Calu3 (cell line): ENCODE measurements around the gene ZNF790. TPM values are rescaled to one million over a fixed set of nuclear protein-coding genes. Genes with fewer than 3 reads are reported as not detected.

Experiments
- BruUV-seq: library from RNA; stranded (reverse); fragments of 400-500 nt; replicated peaks from 2 replicates; lab custom pipeline; 2021; lab: Mats Ljungman, UMichigan
- CTCF ChIA-PET: fragments of 300-600 bp; sonication (Branson Sonifier 250); formaldehyde crosslinking; loops from one replicate; lab custom pipeline; 2022; ENCODE audit warnings: antibody characterized with exemption; lab: Charles Lee
- DNase-seq: peaks from one replicate; pipeline ENCODE4 v3.0.0; 2022
- H3K27ac Mint-ChIP-seq: one replicate; pipeline ENCODE4 v1.8.0; 2022; ENCODE audit warnings: mixed read lengths; ENCODE audit not compliant: unreplicated experiment
- H3K27me3 Mint-ChIP-seq: one replicate; pipeline ENCODE4 v1.8.0; 2022; ENCODE audit warnings: mixed read lengths; ENCODE audit not compliant: unreplicated experiment
- H3K36me3 Mint-ChIP-seq: one replicate; pipeline ENCODE4 v1.8.0; 2022; ENCODE audit warnings: mild to moderate bottlenecking, moderate library complexity, mixed read lengths; ENCODE audit not compliant: insufficient read depth, unreplicated experiment
- H3K4me1 Mint-ChIP-seq: one replicate; pipeline ENCODE4 v1.8.0; 2022; ENCODE audit warnings: mild to moderate bottlenecking, low read depth, mixed read lengths; ENCODE audit not compliant: unreplicated experiment
- H3K4me3 Mint-ChIP-seq: one replicate; pipeline ENCODE4 v1.8.0; 2022; ENCODE audit warnings: mild to moderate bottlenecking, low read depth, moderate library complexity, mixed read lengths; ENCODE audit not compliant: unreplicated experiment
- H3K9me3 Mint-ChIP-seq: one replicate; pipeline ENCODE4 v1.8.0; 2022; ENCODE audit warnings: low read depth, mixed read lengths; ENCODE audit not compliant: unreplicated experiment
- CTCF ChIP-seq: fragments of 200-600 bp; IDR thresholded peaks from one replicate; pipeline ENCODE4 v1.8.0; 2022; ENCODE audit warnings: antibody characterized with exemption; ENCODE audit not compliant: unreplicated experiment
- intact Hi-C: fragments of 100-400 bp; cut with micrococcal nuclease; formaldehyde crosslinking; loops from one replicate; pipeline ENCODE4 v1.10.0; 2022; ENCODE audit not compliant: unreplicated experiment
- total RNA-seq: library from RNA; stranded (reverse); gene quantifications from 2 replicates; pipeline ENCODE4 v1.2.3, GENCODE V29; 2022

Gene ZNF790
- total RNA-seq, 1 experiment from 2014 or later: 10.4 TPM

DNA sequence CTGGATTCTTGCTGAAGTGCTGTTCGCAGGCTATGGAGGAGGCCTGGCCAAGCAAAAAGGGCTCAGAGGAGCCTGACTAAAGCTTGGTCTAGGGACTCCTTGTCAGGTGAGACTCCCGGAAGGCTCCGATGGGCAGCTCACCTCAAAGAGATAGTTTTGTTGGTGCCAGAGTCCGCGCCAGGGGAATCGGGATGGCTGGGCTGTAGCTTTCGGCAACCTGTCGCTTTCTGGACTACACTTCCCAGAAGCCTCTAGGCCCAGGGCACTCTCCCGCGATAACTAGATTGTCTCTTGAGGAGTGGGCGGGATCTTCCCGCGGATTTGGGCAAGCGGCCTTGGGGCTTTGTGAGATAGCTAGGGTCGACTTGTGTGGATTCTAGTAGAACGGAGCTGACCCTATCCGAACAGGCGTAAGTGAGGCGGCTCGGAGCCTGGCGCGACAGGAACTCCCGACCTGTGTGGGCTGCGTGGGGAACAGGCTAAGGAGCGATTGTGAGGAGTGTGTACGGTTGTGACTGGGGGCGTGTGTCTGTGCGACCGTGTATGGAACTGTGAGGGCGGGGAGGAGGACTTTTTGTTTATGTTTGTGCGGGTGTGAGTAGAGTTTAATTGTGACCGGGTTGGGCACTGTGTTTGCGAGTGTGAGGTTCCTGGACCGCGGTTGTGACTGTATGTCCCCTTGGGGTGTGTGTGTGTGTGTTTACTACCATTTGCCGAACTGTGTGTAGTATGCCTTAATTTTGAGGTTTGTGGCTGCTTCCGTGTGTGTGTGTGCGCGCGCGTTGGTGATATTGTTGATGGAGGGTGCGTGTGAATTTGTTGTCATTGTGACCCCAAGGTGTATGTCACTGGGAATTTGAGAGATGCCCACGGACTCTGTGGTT lies 12.6 kb upstream of the ZNF790 start, which contains the start of gene ZNF345:
Gene ZNF345 (plus strand): TSS at position 318 of the 884 bp plus-strand sequence. CDS start 25,955 bp downstream, outside the sequence.
- Mint-ChIP-seq H3K27me3 (no peaks in the 10 kb centered on the region), H3K9me3 (peaks cover 10% of the 10 kb centered on the region), H3K36me3 (peaks cover 7% of the 10 kb centered on the region), H3K4me3 (no peak within 1 kb of the TSS), H3K4me1 (no peaks in the 10 kb centered on the region), H3K27ac (no peak within 1 kb of the TSS)
- DNase-seq: peak; percentile 86
- TF ChIP-seq CTCF: no peak
- BruUV-seq: TSS peak; percentile 58
- CTCF ChIA-PET: interaction anchor here (0.5 to 1.5 kb wide), 5 partner anchors 8 to 670 kb away, joined by 3 to 11 read pairs (median 4); partner anchors contain the start of genes ZNF567 and ZNF790
- intact Hi-C loops: loop anchor here (1.0 to 5.0 kb wide), 3 partner anchors 12 to 278 kb away; partner anchors contain the start of genes ZNF529, ZNF790 and ZNF850

GRCh38 chr19:36849701-36850558 lies 11.7 kb upstream of the ZNF790 start:
- Mint-ChIP-seq H3K27me3 (no peaks in the 10 kb centered on the region), H3K4me3 (no peak overlapping the region), H3K9me3 (peaks cover 11% of the 10 kb centered on the region), H3K27ac (no peak overlapping the region), H3K4me1 (no peaks in the 10 kb centered on the region), H3K36me3 (peaks cover 3% of the 10 kb centered on the region)
- no peak for TF ChIP-seq CTCF
- CTCF ChIA-PET: interaction anchor here (0.5 to 1.5 kb wide), 6 partner anchors 9 to 671 kb away, joined by 3 to 11 read pairs (median 4); partner anchors contain the start of genes ZNF567 and ZNF790
- DNase-seq: peak; percentile 92
- BruUV-seq: no TSS peak
- intact Hi-C loops: loop anchor here (1.0 to 5.0 kb wide), 3 partner anchors 12 to 278 kb away; partner anchors contain the start of genes ZNF529, ZNF790 and ZNF850

DNA sequence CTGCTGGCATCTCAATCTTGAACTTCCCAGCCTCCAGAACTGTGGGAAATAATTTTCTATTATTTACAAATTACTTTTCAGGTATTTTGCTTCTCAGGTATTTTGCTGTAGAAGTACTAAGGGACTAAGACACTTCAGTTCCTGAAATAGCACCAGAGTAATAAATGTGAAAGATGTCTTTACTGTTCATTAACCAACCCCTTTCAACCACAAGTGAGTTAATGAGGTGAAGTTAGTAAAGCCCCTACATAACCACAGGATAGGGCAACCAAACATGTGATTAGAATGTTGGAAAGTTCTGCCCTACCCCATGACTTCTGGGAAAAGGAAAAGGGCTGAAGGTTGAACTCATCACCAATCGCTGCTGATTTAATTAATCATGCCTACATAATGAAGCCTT lies 9.8 kb upstream of the ZNF790 start:
- H3K36me3 Mint-ChIP-seq: peaks cover 10% of the 10 kb centered on the region
- no peak for TF ChIP-seq CTCF
- H3K27me3 Mint-ChIP-seq: no peaks in the 10 kb centered on the region
- DNase-seq: no peak
- BruUV-seq: no TSS peak
- no peak overlapping the region for H3K27ac Mint-ChIP-seq
- peaks cover 11% of the 10 kb centered on the region for H3K9me3 Mint-ChIP-seq
- CTCF ChIA-PET: no interaction called here
- no peak overlapping the region for H3K4me3 Mint-ChIP-seq
- intact Hi-C loops: no loop called here
- no peaks in the 10 kb centered on the region for H3K4me1 Mint-ChIP-seq

DNA sequence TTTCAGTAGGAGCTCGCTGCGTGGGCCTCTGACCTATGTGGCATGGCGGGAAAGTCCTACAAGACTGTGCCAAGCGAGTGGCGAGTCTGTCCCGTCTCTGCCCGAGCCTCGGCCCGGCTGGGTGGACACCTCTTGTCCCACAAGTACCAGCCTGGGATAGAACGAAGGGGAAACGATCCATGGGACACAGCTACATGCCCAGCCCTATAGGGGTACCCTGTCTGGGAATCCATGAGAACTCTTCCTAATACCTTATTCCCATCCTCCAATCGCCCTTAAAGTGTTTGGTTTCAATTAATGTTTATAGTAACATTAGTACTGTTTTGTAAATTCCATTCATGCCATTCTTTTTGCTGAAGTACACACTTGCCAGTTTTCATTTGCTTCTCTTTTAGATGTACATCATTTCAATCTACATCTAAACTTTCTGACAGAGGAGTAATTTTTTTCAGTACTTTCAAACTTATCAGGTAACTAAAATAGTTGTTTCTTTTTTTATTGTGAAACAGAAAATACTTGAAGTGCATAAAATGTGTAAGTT lies 667 bp upstream of the ZNF790 start:
- DNase-seq: no peak
- Mint-ChIP-seq H3K36me3 (peaks cover 5% of the 10 kb centered on the region), H3K27me3 (no peaks in the 10 kb centered on the region), H3K9me3 (peaks cover 12% of the 10 kb centered on the region), H3K27ac (no peak overlapping the region), H3K4me3 (no peak overlapping the region), H3K4me1 (no peaks in the 10 kb centered on the region)
- intact Hi-C loops: loop anchor here (1.0 to 5.0 kb wide), 2 partner anchors 11 to 67 kb away; partner anchors contain the start of genes ZNF345 and ZNF850
- TF ChIP-seq CTCF: no peak
- TSS peak; percentile 68 for BruUV-seq
- CTCF ChIA-PET: interaction anchor here (1.4 to 2.2 kb wide), 2 partner anchors 10 to 12 kb away, joined by 4 to 11 read pairs; partner anchors contain the start of gene ZNF345
